A172 (cell line): Measurements from ENCODE around the gene AGXT2. TPM values are rescaled to one million over a fixed set of nuclear protein-coding genes. Genes with fewer than 3 reads are reported as not detected.

Experiments used
- DNase-seq: peaks from one replicate; pipeline ENCODE4 v3.0.0-alpha.2; 2015; ENCODE audit warnings: low spot score
- total RNA-seq: library from RNA; depleted of rRNA; stranded (reverse); fragments of >200 nt; shearing (Covaris generic); gene quantifications from 2 replicates; pipeline ENCODE4 v1.2.3, GENCODE V29; 2014

AGXT2 gene
- total RNA-seq, 1 experiment from 2014 or later: not detected

DNA sequence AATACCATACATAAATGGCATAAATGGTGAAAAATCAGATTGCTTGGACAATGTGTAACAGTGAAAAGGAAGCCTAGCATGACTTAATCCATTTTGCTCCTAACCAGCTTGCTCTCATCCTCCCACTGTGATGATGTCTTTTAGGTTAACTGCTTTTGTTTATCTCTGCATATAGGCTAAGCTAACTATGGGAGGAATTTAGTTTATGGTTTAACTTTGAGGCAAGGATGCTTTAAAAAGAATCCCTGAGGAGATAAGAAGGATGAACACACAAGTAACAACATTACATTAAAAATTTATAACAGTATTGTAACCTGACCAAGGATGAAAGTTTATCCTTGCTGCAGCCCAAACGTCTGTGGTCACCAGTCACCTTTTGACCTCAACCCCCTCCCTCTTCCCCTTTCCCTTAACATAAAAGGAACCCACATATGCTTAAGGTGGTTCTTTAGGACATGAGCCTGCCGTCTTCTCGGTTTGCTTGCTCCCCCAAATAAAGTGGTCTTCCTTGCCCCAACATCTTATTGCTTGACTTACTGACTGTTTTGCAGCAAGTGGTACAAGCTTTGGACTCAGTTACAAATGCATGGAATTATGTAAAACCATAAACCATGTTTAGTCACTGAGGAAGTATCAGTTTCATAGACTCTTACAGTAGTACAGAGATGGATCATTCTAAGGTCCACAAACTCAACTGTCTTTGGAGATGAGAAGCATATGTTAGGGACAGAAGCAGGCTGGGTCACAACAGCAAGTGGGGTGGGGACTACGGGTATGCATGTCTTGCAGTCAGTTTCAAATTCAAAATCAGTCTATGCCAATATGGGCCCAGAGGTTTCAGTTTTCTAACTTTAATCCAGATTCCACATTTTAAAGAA lies 31.3 kb downstream of the AGXT2 start:
- no peak for DNase-seq

DNA sequence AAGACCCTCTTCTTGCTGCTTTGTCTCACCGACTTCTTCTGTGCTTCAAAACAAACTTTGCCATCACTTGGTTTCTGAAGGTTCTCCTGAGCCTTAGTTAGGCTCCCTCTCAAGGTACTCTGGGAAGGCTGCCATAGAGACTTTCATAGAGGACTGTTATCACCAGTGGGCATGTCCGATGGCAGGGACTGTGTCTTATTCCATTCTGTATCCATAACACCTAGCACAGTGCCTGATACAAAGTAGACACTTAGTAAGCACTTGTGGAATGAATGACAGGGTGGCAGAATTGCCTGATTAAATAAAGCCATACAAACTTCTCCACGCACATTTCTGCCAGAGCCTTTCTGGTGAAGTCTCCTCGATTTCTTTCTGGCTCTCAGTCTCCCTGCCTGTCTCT lies 32.7 kb downstream of the AGXT2 start:
- no peak for DNase-seq

DNA sequence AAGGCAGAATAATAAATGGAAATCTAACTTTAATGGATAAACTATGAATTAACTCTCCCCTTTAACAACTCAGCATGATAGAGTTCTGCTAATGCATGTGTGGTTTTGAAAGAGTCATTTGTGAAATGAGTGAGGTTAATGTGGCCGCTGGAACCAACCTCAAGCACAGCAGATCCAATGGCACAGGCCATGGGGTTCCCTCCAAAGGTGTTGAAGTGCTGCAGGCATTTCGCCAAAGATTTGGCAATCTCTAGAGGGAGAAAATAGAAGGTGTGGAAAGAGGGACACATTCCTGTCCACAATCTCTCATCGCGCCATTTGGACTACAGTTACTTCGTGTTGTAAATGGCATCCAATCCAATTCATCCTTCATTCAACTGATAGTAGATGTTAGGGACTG lies 35.0 kb downstream of the AGXT2 start:
- no peak for DNase-seq

DNA sequence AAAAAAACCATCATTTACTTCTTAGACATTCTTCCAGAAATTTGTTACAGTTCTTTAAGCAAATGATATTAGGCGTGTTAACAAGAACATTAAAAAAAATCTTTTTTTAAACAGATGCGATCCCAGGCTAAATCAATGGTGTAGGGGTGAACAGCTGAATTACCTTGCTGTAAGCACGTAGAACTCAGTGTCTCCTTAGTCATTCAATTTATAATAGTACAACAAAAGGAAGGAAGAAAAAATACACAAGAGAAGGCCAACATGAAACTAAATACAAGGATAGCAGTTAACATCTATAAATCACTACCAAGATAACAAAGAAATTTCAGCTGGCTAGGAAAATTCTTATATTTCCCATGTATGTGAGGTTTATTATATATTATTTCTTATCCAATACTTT lies 35.4 kb downstream of the AGXT2 start:
- DNase-seq: no peak

DNA sequence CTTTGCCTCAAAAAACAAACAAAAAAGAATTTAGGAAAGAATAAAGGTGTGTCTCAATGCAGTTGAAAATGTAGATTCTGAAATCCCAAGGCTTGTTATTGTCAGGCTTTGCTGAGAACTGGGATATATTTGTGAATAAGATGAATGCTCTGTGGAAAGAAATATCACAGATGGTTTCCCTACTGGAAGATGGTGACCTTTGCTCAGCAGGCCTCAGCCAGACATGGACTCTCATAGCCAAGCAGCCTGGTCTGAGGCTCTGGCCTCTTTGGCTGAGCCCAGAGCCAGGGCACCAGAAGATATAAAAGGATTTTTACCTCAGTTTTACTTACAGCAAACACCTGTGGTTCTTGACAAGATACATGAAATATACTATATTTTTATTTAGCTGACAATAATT lies 37.1 kb downstream of the AGXT2 start:
- no peak for DNase-seq

DNA sequence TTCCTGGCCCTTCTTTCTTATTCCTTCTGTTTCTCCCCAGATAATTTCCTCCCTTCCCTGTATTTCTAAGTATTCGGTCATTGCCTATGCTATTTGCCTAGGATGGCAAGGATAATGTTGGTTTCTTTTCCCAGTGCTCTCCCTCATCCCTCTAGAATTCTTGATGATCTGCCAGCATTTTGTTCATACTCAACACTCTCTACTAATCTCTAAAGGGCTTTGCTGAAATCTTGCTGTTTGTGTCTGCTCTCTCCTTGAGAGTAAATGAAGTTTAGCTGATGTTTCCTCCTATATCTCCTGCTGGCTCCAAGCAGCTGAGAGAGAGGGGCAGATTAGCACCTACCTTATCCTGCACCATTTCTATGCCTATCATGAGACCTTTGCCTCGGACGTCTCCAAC lies 38.1 kb downstream of the AGXT2 start:
- no peak for DNase-seq

DNA sequence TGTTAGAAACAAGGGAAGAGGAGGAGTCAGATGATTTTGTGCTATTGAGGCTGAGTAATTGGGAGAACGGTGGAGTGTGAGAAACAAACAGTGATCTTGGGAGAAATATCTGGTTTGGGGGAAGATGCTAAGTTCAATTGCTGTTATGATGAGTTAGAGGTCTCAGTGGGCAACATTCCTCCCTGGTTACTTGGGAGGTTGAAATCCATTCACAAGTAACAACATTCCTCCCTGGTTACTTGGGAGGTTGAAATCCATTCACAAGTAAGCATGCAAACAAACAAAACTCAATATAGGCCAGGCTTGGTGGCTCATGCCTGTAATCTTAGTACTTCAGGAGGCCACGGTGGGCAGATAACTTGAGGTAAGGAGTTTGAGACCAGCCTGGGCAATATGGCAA lies 38.7 kb downstream of the AGXT2 start:
- DNase-seq: no peak

DNA sequence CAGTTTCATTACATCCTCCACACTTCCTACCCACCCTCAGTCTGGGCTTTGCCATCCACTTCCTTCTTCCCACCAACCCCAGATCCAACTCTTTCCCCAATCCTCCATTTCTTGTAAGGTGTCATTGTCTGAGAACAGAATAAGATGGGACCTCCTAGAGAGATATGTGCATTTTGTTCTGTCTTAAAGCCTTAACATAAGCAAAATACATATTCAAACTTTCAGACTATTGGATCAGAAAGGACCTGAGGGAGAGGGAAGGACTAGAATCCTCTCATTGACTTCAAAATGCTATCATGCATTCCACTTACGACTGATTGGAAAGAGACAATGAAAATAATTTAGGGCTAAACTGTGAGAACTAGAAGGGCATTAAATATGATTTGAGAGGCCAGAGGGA lies 43.0 kb downstream of the AGXT2 start:
- no peak for DNase-seq

DNA sequence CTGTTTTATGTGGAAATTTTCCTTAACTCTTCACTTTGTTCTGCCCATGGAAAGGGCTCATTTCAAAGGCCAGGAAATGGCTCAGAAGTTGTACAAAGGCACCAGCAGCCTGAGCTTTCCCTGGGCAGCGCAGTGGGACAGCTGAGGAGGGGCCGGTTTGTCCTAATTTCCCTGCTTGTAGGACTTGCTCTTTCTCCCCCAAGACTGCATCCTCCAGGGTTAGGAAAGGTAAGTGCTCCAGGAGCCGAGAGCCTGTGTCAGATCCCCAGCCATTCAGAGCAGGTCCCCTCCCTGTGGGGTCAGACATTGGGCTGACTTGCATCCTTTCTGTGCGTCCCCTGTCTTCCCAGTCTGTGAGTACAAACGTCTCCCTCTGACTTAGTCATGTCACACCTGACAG lies 43.5 kb downstream of the AGXT2 start:
- DNase-seq: no peak

DNA sequence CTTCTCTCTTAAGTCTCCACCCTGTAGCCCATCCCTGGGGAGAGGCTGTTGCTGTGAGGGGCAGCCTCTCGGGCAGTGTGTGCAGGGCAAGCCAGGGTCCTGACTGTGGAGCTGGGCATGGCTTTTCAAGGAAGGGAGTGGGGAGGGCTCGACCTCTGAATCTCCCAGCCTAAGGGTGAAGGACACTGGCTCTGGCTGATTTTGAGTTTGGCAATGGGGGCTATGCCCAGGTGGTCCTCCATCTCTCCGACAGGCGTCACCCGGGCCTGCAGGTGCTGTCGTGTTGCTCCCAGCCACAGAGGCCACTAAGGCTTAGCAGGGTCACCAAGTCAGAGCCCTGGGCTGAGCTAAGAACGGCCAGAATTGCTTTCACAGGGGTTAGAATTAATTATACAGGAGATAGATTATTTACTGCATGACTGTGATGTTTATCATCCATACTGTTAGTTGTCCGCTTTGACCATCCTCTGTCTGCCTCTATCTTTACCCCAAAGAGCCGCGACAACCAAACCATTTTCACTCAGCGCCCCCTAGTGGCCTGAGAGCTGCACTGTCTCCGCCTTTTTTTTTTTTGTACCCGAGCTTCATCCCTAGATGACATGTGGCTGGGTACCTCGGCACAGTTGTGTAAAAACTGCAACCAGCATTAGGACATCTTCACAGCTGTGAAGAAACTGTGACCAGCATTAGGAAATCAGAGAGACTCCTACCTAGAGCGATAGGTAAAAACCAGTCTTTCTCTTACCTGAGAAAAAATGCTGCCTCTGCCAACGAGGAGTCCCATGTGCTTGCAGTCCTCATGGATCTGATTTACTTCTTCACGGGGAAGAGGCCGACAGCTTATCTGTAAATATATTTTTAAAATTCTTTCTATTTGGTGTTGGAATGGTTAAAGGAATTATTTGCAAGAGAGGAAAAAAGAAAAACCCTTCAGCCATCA lies 44.5 kb downstream of the AGXT2 start:
- peak; percentile 47 for DNase-seq

DNA sequence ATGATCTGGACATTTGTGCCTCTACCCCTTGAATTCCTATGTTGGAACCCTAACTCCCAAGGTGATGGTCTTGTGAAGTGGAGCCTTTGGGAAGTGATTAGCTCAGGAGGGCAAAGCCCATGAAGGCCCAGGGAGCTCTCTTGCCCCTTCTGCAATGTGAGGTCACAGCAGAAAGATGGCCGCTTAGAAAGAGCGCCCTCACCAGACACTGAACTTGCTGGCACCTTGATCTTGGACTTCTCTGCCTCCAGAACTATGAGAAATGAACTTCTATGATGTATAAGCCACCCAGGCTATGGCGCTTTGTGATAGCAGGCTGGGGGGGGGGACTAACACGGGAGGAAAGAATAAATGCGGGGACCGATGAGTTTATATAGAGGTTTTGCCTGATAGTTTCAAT lies 45.3 kb downstream of the AGXT2 start:
- no peak for DNase-seq

DNA sequence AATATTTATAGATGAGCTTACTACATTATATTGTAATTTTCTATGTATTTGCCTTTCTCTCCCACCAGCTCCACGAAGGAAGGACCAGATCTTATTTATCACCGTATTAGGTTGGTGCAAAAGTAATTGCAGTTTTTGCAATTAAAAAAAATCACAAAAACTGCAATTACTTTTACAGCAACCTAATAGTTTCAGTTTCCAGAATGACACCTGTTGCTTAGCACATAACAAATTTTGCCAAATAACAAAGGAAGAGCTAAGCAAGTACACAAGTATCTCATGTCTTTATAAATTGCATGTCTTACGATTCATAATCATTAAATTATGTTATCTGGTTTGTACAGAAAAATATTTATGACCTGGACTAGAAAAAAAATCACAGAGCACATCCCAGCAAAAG lies 45.9 kb downstream of the AGXT2 start:
- no peak for DNase-seq

DNA sequence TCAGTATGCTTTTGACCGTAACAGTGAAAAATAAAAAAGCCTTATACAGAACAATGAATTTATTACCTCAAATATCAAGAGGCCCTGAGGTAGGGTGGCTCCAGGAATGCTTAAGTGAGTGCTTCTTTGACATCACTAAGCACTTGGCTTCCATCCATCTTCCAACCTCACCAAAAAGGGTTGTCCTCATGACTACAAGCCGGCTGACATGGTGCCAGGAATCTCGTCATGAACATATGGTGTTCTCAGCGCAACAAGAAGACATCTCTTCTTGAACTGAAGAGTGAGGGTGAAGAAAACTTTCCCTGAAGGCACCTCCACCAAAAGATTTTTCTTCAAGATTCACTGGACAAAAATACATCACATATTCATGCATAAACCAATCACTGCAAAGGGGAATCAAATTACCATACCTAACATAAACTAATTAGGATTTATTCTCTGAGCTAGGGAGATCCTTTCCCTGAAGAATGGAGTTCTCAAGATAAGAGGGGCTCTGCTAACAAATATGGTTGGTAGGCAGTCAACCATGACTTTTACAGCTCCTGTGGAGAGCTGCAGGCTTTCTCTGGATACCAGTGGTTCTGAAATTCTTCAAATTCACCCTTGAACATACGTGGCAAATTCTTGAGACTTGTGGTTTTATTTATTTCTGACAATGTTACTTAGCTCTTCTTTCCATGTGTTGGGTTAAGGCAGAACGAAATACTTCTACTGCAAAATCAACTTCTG lies 49.5 kb downstream of the AGXT2 start:
- peak; percentile 21 for DNase-seq

DNA sequence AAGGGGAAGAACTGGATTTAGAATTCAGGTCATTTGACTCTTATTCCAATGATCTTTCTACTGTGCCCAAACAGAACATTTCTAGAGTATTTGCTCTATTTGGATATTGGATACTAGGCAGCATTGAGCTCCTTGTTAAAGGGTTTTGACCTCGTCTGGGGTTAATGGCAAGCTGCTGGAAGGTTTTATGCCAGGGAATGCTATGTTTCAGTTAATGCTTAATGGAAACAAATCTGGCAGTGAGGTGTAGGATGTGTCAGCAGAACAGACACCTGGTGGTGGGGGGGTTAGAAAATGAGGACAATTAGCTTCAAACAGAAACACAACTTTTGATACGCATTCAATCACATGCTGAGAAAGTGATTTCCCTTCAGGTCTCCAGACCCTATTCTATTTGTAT lies 51.5 kb downstream of the AGXT2 start:
- DNase-seq: no peak

DNA sequence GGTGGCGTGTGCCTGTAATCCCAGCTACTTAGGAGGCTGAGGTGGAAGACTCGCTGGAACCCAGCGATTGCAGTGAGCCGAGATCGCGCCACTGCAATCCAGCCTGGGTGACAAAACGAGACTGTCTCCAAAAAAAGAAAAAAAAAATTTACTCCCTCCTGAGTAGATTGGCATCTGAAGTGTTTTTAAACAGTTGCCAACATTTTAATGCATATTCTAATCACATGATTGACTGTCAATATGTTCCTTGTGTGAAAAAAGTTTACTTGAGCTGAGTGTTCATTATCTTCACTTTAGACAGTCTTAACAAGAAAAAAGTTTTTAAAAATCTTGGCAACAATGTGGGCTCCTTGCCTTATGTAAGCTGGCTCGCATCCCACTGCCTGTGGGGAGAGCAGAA lies 53.8 kb downstream of the AGXT2 start:
- no peak for DNase-seq

DNA sequence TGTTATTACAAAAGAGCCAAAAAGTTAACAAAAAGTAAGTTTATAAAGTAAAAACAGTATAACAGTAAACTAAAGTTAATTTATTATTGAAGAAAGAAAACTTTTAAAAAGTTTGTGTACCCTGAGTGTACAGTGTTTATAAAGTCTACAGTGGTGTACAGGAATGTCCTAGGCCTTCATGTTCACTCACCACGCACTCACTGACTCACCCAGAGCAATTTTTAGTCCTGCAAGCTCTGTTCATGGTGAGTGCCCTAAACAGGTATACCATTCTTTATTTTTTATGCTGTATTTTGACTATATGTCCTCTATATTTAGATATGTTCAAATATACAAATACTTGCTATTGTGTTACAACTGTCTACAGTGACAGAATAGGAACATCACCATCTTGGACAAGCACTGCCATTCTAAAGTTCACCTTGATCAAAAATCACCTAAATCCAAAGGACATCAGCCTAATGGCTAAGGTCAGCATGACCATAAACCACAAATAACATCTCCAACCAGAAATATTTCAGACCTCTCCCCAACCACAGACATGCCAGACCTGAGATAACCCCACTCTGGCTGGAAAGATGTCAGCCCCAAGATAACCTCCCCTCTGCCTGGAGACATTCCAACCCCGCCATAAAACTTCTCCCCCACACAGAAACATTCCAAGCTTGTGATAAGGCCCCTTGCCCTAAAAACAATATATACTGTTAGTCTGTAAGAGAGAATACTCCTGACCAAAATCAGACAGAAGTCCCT lies 56.1 kb downstream of the AGXT2 start:
- DNase-seq: no peak

DNA sequence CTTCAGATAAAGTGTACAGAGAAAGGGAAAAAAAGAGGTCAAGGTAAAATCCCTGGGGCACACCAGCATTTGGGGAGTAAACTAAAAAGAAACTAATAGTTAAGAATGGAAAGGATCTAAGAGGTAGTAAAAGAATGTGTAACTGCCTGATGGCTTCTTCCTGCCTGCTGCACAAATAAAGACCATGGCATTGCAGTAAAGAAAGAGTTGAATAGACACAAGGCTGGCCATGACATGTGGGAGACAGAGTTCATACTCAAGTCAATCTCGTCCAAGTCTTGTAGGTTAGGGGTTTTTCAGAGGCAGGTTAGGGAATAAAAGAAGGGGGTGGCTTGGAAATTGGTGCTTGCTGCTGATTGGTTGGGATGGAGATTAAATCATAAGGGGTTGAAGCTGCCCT lies 60.8 kb downstream of the AGXT2 start:
- no peak for DNase-seq

DNA sequence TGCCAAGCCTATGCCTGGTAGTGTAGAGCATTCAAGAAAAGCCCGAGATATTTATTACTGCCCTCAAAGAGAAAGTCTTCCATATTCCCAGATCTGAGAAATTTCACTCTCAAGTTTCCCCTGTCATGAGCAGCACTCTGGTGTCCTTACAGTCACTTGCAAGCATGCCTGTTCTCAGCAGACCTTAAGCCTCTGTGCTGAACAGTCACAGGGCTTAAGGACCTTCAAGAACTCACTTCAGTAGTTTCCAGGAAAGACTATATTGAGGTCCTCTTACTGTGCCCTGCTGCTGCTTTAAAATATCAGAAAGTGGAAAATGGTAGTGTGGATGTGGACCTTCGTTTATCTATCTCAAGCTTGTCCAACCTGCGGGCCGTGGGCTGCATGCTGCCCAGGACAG lies 64.9 kb downstream of the AGXT2 start:
- DNase-seq: no peak

DNA sequence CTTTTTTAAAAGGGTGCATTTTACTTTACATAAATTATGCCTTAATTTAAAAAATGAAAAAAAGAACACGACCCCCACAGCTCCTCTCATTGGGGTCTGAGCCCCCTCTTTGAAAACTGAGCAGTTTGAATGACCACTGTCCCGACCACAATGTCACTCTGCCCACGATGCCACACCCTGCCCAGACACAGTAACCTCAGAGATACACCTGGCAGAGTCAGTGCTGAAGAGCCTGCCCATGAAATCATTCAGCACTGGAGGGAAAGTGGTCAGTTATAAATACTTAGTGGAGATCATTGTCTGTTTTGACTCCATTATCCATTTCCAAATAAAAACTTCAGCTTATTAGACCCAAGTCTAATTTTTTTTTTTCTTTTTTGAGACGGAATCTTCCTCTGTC lies 69.1 kb downstream of the AGXT2 start:
- DNase-seq: no peak

DNA sequence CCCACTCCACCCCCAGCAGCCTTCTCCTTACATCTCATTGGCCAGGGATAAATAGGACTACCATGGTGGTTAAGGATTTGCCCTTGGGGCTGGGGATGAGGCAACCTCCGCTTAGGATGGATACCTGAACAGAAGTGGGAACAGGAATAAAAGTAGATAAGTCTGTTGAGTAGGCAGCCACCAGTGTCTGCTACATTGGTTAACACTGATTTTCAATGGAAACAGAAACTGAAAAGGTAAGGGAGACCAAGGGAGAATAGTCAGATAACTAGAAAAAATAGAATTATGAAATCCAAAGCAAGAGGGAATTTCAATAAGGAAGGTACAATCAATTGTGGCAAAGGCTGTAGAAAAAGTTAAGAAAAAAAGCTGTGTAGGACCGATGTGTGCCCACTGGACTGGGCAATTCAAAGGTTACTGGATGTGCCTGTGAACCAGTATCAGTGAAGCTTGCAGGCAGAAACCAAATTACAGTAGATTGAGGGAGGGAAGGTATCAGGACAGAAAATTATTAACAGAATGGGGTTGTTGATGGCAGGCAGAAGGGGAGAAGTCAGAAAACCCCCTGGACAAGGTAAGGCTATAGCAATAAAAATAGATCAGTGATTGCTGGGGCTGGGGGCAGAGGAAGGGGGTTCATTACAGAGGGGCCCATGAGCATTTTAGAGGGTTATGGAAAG lies 69.7 kb downstream of the AGXT2 start:
- DNase-seq: no peak

DNA sequence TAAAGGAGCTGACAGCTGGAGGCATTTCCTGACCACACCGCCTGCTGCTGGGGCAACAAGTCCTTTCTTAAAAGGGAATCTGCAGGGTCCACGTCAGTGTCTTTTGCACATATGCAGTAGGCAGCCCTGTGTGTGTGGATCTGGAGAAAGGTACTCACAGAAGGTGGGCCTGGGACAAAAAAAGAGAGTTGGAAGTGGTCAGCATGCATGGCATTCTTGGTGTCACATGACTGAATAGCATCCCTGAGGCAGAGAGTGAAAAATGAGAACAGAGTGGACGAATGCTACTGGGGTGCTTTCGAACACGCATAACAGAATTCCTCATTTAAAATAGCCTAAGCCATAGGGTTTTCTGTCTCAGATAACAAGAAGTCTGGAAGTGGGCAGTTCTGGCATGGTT lies 71.4 kb downstream of the AGXT2 start:
- DNase-seq: no peak
